NK-92 (cell line): ENCODE results near the gene SCUBE1.

Experiments used
- DNase-seq: peaks from one replicate; lab custom pipeline; 2025; ENCODE audit not compliant: unreplicated experiment; lab: John Stamatoyannopoulos, UW

The SCUBE1 gene

DNA sequence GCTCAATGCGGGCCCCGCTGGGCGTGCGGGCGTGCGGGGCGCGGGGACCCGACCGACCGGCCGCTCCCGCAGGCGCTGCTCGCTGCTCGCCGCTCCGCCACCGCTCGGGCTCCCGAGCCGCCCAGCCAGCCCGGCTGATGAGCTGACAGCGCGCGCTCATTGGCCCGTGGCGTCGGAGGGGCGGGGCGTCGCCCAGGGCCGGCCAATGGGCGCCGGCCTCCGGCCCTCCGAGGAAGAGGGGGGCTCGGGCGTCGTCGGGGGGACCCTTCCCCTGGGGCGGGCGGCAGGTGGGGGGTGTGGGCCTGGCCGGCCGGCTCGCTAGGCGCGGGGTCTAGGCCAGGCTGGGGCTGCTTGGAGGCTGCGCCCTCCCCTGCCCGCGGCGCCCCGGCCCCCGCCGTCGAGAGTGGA, at the start of gene SCUBE1:
Gene SCUBE1, minus strand, starts transcription at position 111 of the 408 bp plus-strand sequence. CDS start 111 bp downstream, outside the sequence.
- no peak for DNase-seq

DNA sequence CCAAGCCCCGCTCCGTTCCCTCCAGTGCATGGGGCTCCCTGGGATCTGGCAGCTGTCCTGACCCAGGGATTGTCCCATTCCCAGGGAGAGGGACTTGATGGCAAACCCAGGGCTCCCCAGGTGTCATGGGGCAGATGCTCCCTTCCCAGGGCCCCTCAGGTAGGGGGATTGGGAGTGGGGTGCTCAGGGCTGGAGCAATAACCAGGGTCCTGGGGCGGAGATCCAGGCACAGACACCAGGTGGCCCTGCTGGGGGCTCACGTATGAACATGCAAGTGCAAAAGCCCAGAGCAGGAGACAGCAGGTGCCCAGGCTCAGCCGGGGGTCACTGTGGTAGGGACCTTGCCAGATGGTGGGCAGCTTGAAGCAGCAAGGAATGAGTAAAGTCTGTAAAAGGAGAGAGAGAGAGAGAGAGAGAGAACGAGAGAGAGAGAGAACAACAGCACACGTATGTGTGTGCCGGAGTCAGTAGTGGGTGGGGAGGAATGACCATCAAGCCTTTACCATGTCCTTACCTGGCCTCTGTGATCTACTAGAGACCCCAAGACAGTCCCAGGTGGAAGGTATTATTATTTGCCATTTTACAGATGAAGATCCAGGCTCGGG, 49.3 kb upstream of the SCUBE1 start:
- DNase-seq = no peak

DNA sequence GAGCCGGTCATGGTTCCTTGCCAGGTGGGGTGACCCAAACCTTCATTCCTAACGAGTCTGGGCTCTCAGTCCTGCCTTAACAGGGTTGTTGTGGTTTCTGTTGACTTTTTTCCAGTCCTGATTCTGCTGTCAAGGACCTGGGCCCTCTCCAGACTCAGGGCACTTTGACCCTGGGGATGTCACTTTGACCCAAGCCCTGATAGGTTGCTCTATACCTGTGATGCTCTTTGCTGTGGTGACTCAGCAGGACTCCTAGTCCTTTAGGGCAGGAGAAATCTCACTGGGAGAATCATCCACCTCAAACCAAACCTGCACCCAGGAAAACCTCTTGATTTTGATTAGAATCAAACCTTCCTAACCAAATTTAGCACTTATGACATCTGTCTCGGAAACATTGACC, 48.1 kb upstream of the SCUBE1 start:
- no peak for DNase-seq

DNA sequence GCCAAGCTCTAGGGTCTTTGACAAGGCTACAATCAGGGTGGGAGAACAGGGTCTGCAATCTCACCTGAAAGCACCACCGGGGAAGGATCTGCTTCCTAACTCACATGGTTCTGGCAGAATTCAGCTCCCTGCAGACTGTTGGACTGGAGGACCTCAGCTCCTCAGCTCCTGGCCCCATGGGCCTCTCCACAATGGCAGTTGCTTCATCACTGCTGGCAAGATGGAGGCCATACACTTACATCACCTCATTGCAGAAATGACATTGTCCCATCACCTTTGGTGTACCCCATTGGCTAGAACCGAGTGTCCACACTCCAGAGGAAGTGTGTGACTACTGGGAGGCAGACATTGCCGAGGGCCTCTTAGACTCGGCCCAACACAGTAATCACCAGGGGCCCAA, 47.7 kb upstream of the SCUBE1 start:
- no peak for DNase-seq

DNA sequence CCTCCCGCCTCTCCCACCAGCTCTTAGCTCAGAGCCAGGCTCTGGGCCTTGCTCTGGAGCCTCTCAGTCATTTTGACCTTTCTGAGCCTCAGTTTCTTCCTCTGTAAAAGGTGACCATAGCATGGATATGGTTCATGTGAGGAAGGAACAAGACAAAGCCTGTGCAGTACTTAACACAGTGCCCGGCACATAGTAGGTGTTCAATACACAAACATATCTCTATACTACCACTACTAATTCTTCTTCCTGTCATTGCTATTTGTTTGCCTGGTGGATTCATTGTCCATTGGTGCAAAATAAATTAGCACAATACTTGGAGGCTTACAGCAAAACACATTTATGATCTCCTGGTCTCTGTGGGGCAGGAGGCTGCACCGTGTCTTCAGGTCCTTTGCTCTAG, 47.0 kb upstream of the SCUBE1 start:
- DNase-seq = no peak

DNA sequence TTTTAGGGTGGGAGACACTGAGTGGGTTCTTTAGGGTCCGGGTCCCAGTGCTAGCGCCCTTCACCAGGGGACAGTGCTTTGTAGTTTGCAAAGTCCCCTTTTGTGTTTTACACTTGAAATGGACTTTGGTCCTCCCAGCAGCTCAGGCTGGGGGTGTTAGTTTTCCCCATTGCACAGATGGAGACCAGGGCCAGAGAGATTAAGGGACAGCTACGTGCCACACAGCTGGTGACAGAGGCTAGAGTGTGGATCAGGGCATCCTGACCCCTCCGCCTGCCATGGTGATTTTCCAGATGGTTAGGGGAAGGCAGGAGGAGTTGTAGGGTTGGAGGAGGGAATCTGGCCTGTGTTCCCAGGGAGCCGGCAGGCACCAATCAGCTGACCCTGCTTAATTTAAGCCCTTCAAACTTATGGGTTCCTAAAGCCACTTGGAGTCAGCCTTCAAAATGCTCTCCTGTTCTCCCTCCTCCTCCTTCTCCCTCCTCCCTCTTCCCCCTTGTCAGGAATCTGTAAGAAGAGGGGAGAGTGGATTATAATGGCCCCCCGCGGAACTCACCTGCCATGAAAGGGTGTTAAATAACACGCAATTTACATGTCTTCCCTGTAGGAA, 46.2 kb upstream of the SCUBE1 start:
- no peak for DNase-seq

DNA sequence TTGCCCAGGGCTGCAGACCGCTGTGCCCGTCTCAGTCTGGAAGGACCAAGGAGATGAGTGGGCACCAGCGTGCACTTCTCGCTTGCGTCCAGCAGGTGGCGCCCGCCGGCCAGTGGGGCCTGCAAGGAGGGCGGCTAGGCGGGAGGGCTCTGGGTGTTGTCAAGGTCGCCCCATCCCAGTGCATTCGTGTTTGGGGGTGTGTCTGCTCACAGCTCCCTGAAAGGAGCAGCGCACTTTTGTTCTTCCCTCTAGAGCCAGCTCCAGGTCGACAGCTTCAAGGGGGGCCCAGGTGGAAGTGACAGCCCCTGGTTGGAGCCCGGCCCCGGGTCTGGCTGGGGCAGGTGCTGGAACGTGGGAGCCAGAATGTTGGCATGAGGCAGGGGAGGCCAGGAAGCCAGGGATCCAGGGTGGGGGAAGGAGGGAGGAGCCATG, 45.3 kb upstream of the SCUBE1 start:
- DNase-seq = no peak

DNA sequence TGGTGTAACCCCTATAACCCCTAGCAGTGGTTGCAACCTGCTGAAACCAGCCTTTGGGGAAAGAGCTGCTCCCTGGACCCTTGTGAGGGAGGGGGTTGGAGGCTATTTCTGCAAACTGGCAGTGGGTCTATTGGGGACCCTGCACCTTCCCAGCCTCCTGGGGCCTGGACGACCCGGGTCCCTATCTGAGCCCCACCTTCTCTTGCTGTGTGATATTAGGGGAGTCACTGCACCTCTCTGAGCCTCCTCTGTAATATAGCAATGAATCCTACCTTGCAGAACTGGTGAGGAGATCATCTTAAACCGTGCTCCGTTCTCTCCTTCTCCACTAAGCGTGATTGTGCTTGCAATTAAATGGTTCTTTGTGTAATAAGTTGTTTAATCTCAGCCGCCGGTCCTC, 44.6 kb upstream of the SCUBE1 start:
- no peak for DNase-seq

DNA sequence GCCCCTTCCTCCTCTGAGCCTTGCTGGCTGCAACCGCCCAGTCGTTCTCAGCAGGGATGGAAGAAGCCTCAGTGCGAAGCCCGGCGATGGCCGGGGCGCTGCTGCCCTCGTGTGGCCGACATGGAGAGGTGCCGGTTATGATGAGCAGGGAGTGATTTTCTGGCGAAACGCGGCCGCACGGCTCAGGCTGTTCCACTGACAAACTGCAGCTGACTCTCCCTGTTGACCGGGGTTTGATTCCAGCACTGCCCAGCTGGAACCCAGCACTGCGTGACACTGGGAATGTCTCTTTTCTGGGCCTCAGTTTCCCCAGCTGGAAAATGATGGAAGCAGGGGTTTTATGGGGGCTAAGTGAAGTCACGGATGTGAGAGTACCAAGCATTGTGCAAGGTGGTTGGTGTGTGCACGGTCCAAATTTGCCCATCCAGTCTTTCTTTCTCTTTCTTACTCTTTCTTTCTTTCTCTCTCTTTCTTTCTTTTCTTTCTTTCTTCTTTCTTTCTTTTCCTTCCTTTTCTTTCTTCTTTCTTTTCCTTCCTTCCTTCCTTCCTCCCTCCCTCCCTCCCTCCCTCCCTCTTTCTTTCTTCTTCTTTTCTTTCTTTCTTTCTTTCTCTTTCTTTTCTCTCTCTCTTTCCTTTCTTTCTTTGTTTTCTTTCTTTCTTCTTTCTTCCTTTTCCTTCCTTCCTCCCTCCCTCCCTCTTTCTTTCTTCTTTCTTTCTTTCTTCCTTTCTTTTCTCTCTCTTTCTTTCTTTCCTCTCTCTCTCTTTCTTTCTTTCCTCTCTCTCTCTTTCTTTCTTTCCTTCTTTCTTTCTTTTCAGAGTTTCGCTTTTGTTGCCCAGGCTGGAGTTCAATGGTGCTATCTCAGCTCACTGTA, 42.8 kb upstream of the SCUBE1 start:
- DNase-seq = no peak

DNA sequence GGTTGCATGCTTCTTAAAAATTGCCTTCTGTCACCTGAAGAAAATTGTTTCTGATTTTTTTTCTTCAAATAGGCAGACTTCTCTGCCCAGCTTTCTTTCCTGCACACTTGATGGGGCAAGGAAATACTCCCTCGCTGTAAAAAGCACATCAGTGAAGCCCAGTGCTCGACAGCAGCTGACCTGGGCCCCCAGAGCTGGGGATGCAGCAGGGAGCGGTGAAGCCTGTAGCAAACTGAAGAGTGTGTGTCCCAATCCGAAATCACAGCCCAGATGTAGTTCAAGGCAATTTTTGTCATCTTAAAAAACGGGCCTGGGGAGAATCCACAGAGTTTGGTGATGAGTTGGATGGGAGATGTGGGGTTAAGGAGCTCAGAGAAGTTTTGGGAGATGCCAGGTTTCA, 41.7 kb upstream of the SCUBE1 start:
- no peak for DNase-seq

DNA sequence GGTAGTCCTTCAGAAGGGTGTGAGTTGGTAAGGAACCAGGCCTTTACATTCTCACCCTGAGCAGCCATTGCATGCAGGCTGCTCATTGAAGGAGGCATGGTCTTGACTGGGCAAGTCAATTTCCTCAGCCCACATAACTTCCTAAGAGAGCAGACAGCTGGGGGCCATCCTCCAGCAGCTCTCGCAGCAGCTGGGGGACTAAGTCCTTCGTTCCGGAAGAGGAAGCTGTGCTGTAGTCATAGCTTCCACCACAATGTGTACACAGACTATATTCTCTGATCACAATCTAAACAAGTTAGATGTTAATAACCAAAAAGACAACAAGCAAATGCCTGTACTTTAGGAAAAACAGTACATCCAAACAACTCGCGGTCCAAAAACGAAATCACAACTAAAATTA, 38.5 kb upstream of the SCUBE1 start:
- no peak for DNase-seq

DNA sequence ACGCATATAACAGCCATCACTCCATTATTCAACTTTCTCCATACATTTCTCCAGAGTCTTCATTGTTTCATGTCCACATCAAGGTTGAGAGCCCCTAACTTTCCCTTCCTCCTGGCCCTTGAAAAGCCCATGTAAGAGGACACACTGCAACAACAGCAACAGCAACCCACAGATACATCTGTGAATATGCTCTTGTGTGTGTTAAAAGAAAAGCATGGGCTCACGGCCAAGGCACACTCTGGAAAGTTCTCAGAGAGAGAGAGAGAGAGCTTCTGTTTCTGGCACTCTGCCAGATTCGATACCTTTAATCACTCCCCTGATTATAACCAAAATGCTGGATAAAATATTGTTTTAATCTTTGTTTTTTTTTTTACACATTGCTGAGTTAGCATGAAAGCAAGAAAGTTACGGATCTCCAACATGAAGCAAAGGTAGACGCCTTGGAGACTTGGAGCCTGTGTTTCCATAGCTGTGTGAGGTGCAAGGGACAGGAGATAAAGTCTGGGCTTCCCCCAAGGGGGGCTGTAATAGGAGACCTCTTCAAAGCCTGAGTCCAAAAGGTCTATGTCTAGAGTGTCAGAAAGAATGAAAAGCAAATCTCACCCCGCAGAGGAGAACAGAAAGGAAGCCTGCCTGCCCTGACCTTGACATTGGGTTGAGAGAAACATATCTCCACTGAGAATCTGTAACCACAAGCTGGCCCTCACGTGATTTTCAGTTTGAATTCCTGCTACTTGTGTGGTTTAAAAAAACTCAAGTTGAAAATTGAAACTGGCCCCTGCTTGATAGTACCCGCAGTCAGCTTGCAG, 34.9 kb upstream of the SCUBE1 start:
- no peak for DNase-seq

DNA sequence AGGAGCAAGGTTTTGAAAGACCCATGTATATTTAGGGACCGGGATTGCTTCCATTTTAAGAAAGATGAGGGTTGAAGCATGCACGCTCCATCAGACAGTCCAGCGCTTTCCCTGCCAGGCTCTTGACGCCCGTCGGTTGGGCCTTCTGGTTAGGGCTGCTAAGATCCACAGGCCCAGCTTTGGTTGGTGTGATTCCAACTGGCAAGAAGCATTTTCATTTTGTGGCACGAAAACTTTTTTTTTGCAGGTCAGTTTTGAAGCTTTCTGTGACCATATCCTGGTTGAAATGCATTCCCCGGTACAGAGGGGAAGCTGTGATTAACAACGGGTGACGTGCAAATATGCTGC, 34.4 kb upstream of the SCUBE1 start:
- DNase-seq = no peak

DNA sequence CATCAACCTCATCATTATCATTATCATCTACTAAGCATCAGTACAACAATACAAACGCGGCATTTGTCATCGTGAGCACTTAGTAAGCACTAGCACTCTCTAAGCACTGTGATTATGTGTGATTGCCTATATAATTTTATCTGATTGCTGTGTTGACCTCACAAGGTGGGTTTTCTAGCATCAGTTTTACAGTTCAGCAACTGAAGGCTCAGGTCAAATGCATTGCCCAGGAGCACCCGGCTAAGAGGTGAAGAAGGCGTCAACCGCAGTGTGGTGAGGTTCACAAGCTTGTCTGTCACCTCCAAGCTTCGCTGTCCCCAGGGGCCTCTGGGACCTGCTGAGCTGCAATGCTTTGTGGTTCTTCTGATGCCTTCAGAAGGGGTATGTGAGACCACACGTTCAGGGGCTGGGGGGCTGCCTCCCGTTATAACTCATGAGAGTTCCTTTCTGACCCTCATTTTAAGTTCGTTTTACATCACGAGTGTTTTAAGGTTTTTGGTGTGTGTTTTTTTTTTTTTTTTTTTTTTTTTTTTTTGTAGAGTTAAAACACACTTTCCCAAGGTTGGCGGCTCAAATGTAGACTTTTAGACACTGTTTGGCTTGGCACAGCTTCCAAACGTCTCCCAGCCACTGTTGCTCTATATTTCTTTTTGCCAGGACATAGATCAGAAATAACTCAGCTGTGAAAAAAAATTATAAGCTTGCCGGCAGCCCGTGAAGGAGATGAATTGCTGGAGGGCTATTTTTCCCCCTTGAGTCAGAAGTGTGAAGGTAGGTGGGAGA, 33.8 kb upstream of the SCUBE1 start:
- no peak for DNase-seq

DNA sequence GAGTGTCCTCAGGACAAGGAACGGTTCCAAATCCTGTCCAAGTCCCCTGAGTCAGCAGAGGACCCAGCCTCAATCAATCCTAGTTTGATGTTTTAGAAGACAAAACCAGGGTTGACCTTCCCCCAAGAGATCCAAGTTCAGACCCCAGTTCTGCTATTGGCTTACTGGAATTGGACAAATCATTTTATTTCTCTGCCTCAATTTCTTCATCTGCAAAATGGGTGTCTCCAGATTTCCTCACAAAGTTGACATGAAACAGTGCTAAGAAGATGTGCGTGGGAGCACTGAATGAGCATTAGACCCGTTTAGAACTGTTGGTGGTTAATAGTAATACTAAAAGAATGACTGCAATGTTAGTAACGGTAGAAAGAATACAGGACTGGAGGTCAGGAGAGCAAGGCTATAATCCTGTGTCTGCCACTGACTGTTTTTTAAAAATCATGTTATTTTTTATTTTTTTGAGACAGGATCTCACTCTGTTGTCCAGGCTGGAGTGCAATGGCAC, 32.8 kb upstream of the SCUBE1 start:
- no peak for DNase-seq

DNA sequence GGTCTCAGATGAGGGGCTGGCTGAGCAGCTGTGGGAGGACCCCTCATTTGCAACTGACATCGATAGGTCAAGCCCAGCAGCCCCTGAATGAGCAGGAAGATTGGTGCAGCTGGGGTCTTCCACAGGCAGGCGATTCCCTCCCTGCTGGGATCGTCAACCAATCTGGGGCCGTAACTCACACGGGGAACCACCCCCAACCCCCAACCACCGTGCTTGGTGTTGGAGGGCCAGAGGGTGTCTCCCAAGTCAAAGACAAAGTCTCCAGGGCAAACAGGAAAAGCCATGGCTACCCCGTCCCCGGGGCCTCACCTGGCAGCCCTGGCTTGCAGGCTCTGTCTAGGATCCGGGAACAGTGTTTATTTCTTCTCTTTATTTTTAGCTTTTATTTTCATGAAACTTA, 26.9 kb upstream of the SCUBE1 start:
- DNase-seq = no peak

DNA sequence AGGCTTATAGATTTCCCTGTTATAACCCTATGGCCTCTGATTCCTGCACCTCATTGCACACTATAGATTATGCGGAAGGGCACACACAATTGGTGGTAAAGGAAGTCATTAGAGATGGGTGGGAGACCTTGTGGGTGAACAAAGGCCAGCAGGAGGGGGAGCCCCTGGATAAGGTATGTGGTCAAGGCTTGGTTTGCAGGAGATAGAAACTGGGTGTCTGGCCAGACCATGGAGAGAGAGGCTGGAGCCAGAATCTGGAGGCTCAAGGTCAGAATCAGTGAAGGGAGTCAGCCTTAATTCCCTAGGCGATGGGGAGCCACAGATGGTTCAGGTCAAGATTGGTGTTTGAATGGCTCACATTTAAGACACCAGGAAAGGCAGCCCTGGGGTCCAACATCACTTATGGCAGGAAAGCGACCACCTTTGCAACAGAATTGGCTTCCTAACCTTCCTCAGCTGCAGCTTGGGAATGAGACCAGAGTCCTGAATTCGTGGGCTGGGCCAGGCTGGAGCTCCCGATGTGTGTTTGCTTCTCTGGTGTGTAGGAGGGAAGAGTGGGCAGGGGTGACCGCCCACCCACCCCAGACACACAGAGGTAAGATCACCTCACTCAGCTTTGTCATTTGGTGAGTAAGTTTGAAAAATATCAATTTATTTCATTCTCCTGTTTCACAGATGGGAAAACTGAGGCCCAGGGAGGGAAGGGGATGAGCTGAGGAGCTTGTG, 22.7 kb upstream of the SCUBE1 start:
- DNase-seq = no peak

DNA sequence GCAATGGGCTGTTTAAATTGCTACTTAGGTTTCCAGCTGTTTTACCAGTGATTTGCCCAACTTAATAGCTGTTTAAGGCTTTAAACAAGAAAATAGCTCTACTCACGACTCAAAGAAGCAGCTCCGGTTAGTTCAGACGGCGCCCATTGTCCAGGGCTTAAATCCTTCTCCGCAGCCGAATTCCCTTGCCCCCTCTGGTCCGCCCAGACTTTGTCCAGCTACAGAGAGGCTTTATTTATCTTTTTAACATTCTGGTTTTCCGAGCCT, 20.9 kb upstream of the SCUBE1 start:
- DNase-seq = no peak

DNA sequence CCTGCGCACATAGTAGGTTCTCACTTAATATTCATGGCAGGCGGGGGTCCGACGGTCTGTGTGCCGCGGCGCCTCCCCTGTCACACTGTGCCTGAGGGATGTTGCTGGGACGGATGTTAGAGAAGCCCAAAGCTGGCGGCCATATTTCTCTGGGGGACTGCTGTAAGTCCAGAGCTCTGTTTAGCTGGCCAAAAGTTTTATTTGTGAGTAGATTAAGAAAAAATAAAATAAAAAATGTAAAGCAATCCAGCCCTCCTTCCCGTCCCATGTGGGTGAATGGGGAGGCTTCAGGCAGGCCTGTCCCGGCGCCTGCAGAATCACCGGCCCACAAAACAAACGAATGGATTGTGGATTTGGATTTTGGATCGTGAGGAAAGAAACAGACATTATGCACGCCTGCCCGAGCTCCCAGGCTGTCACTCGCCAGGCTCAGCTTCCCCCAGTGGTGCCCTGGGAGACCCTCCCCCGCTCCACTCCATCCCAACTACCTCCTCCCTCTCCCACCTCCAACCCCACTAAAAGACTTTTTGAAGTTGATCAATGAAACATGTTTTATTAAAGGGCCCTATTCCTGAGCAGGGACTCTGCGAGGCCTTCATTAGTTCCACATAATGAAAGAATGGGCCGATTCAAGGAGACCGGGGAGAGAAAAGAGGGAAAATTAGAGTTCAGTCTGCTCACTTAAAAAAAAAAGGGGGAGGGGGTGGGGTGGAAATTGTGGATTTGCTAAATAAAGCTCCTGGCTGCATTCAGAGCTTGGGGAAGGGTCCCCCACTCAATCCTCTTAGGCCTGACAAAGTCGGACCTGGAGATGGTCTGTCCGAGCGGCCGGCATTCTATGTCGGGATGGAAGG, 20.4 kb upstream of the SCUBE1 start:
- no peak for DNase-seq
